Lower lobe of right lung (tissue), 2 donors: ENCODE measurements around the gene GALP. TPM values are rescaled to one million over a fixed set of nuclear protein-coding genes. Genes with fewer than 3 reads are reported as not detected.
A peak's percentile ranks its signal among the peaks of the same experiment; 100 is the strongest.

Source experiments
- ATAC-seq, 2 donors: fragments of 200-7000 bp; cut with Tn5 transposase; one replicate each; pipeline ENCODE4 v1.9.1; 2020 to 2022; ENCODE audit warnings: mild to moderate bottlenecking in 2 of 2, moderate library complexity in 2 of 2
- DNase-seq: peaks from one replicate; pipeline ENCODE4 v3.0.0-alpha.2; 2020
- H3K27ac ChIP-seq: fragments of 200-600 bp; one replicate; pipeline ENCODE4 v1.8.0; 2022
- H3K27me3 ChIP-seq: fragments of 200-600 bp; one replicate; pipeline ENCODE4 v1.8.0; 2022; ENCODE audit warnings: low read depth
- H3K36me3 ChIP-seq: fragments of 200-600 bp; one replicate; pipeline ENCODE4 v1.8.0; 2022; ENCODE audit warnings: mild to moderate bottlenecking
- H3K4me1 ChIP-seq: fragments of 200-600 bp; one replicate; pipeline ENCODE4 v1.8.0; 2022
- H3K4me3 ChIP-seq: fragments of 200-600 bp; one replicate; pipeline ENCODE4 v1.8.0; 2022; ENCODE audit warnings: mild to moderate bottlenecking
- H3K9me3 ChIP-seq: fragments of 200-600 bp; one replicate; pipeline ENCODE4 v1.8.0; 2022
- CTCF ChIP-seq: fragments of 200-600 bp; IDR thresholded peaks from one replicate; pipeline ENCODE4 v1.8.0; 2022; ENCODE audit warnings: antibody characterized with exemption, mild to moderate bottlenecking
- intact Hi-C: fragments of 100-400 bp; cut with DNase I; formaldehyde crosslinking; loops from one replicate; pipeline ENCODE4 v1.11.0; 2022
- total RNA-seq: library from RNA; stranded (reverse); fragmentation: NEBNext Ultra II Directional; extraction: Animal tissue kit (Norgen Biotek cat#: 25700); gene quantifications from one replicate; pipeline ENCODE4 v1.2.1, GENCODE V29; 2021
- donor health status: DM: no; HTN: yes; CAD: no; lungs with severe emphysema.

GALP gene
- total RNA-seq, 1 donor from 2014 or later, result not detected

DNA sequence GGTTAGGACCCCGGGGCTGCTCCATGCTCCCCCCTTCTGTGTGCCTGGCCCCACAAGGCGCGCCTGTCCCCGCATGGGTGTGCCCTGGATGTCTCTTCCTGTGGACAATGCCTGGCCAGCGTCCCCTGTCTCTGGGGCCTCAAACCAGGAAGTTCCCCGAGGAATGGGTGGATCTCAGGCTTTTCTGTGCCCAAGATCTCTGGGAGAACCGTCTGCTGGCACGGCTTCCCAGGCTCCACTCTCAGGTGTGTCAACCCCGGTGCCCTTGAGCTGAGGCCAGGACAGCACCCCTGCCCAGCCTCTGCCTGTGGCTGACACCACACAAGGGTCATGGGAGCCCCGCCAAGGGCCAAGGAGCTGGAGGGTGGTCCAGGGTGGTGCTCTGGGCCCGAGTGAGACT lies 19.0 kb upstream of the GALP start:
- DNase-seq (no peak), ATAC-seq (no peak)
- H3K27ac ChIP-seq, result peak overlapping the region; percentile 69
- H3K4me3 ChIP-seq, result no peak overlapping the region
- peaks cover 57% of the 10 kb centered on the region for H3K36me3 ChIP-seq
- no peaks in the 10 kb centered on the region for H3K27me3 ChIP-seq
- H3K9me3 ChIP-seq, result no peaks in the 10 kb centered on the region
- H3K4me1 ChIP-seq, result peaks cover 9% of the 10 kb centered on the region
- intact Hi-C loops, result no loop called here
- TF ChIP-seq CTCF, result no peak

- Histone ChIP-seq H3K4me1 (peaks cover 5% of the 10 kb centered on the region), H3K27me3 (no peaks in the 10 kb centered on the region), H3K36me3 (peaks cover 57% of the 10 kb centered on the region), H3K4me3 (no peak overlapping the region), H3K9me3 (no peaks in the 10 kb centered on the region), H3K27ac (no peak overlapping the region)
- intact Hi-C loops, result no loop called here
- ATAC-seq (no peak), DNase-seq (no peak)
- TF ChIP-seq CTCF, result no peak
Measured at GRCh38 chr19:56158170-56158757, 17.5 kb upstream of the GALP start.

DNA sequence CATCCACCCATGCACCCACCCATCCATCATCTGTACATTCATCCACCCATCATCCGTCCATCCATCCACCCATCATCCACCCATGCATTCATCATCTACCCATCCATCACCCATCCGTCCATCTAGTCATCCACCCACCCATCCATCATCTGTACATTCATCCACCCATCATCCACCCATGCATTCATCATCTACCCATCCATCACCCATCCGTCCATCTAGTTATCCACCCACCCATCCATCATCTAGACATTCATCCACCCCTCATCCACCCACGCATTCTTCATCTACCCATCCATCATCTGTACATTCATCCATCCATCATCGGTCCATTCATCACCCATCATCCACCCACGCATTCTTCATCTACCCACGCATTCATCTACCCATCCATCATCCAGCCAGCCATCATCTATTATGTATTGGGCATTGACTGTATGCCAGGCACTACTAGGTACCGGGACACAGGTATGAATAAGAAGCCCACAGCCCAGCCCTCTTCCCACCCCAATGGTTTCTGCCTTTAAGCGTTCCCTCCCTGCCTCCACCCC lies 16.7 kb upstream of the GALP start:
- Histone ChIP-seq H3K27ac (no peak overlapping the region), H3K4me3 (no peak overlapping the region), H3K4me1 (peaks cover 5% of the 10 kb centered on the region), H3K27me3 (no peaks in the 10 kb centered on the region), H3K9me3 (no peaks in the 10 kb centered on the region), H3K36me3 (peaks cover 57% of the 10 kb centered on the region)
- no peak for DNase-seq
- intact Hi-C loops, result no loop called here
- no peak for TF ChIP-seq CTCF
- ATAC-seq, result no peak

DNA sequence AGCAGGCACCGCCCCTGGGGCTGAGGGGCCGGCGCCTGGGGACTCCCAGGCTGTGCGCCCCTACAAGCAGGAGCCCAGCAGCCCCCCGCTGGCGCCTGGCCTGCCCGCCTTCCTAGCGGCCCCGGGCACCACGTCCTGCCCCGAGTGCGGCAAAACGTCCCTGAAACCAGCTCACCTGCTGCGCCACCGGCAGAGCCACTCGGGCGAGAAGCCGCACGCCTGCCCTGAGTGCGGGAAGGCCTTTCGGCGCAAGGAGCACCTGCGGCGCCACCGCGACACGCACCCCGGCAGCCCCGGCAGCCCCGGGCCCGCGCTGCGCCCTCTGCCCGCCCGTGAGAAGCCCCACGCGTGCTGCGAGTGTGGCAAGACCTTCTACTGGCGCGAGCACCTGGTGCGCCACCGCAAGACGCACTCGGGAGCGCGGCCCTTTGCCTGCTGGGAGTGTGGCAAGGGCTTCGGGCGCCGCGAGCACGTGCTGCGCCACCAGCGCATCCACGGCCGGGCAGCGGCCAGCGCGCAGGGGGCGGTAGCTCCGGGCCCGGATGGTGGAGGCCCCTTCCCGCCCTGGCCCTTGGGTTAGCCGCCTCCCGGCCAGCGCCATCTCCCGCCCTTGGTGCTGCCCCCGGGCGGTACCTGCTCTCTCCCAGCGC lies 16.1 kb upstream of the GALP start:
- intact Hi-C loops, result no loop called here
- H3K36me3 ChIP-seq, result peaks cover 54% of the 10 kb centered on the region
- ATAC-seq, result no peak
- H3K4me1 ChIP-seq, result peaks cover 5% of the 10 kb centered on the region
- no peak for DNase-seq
- no peak for TF ChIP-seq CTCF
- H3K27me3 ChIP-seq, result no peaks in the 10 kb centered on the region
- H3K4me3 ChIP-seq, result no peak overlapping the region
- no peaks in the 10 kb centered on the region for H3K9me3 ChIP-seq
- H3K27ac ChIP-seq, result no peak overlapping the region

DNA sequence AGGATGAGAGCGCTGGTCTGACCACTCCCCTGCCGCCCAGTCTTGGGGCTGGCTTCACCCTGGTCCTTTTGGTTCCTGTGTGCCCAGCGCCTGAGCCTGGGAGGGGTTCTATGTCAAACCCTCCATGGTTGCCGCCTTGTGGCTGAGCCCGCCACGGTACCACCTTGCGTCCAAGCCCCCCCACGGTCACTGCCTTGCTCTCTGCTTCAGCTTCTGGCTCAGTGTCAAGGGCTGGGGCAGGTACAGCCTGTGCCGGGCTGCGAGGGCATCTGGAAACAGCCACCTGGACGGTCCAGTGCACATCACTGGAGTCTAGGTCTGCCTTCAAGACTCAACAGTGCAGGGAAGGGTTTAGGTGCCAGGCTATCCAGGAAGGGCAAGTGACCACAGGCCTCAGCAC lies 14.3 kb upstream of the GALP start:
- Histone ChIP-seq H3K36me3 (peaks cover 38% of the 10 kb centered on the region), H3K9me3 (no peaks in the 10 kb centered on the region), H3K27me3 (no peaks in the 10 kb centered on the region), H3K4me3 (no peak overlapping the region), H3K4me1 (peaks cover 5% of the 10 kb centered on the region), H3K27ac (no peak overlapping the region)
- no peak for DNase-seq
- intact Hi-C loops, result no loop called here
- ATAC-seq, result no peak
- TF ChIP-seq CTCF, result no peak
